RWPE1 (cell line): ENCODE data around the gene RALGAPA2.

Experiments
- CTCF ChIA-PET: fragments of 350-600 bp; sonication (Branson Sonifier 250); formaldehyde crosslinking; extraction: SDS; loops from one replicate; lab custom pipeline; 2021; lab: Yijun Ruan, JAX
- POLR2A ChIA-PET: fragments of 400-600 bp; formaldehyde crosslinking; extraction: SDS; loops from one replicate; lab custom pipeline; 2020; ENCODE audit warnings: antibody characterized with exemption; ENCODE audit not compliant: low non-redundant PET; lab: Yijun Ruan, JAX
- DNase-seq: peaks from one replicate; pipeline ENCODE4 v3.0.0; 2012; ENCODE audit warnings: low spot score
- H3K27ac ChIP-seq: fragments of 450-650 bp; 2 replicates; pipeline ENCODE4 v1.5.1; 2017
- TF ChIP-seq, protein P1 (sequence below): fragments of 450-650 bp; conservative IDR thresholded peaks from 2 replicates; pipeline ENCODE4 v1.5.1; 2017; ENCODE audit warnings: low read depth, mild to moderate bottlenecking

The RALGAPA2 gene

DNA sequence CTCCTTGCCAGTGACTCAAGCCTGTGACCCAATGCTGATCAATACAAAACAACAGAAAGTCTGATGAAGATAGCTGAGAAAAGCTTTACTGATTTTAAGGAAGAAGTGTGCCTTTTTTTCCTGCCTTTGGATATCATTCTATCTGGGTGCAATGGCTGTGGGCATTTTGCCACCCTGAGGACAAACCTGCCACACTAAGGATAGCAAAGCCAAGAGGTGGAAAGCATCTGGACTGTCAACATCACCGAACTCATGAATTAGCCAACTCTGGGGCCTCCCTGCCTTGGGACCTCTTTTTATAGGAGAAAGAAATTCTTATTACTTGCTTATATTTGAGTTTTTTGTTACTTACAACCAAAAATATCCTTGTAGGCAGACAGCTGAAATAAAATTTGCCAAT is 19.9 kb downstream of the RALGAPA2 start:
- ChIA-PET CTCF (no interaction called here), POLR2A (no interaction called here)
- H3K27ac ChIP-seq, result no peak overlapping the region
- TF ChIP-seq, protein P1, sequence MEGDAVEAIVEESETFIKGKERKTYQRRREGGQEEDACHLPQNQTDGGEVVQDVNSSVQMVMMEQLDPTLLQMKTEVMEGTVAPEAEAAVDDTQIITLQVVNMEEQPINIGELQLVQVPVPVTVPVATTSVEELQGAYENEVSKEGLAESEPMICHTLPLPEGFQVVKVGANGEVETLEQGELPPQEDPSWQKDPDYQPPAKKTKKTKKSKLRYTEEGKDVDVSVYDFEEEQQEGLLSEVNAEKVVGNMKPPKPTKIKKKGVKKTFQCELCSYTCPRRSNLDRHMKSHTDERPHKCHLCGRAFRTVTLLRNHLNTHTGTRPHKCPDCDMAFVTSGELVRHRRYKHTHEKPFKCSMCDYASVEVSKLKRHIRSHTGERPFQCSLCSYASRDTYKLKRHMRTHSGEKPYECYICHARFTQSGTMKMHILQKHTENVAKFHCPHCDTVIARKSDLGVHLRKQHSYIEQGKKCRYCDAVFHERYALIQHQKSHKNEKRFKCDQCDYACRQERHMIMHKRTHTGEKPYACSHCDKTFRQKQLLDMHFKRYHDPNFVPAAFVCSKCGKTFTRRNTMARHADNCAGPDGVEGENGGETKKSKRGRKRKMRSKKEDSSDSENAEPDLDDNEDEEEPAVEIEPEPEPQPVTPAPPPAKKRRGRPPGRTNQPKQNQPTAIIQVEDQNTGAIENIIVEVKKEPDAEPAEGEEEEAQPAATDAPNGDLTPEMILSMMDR, result no peak
- no peak for DNase-seq

DNA sequence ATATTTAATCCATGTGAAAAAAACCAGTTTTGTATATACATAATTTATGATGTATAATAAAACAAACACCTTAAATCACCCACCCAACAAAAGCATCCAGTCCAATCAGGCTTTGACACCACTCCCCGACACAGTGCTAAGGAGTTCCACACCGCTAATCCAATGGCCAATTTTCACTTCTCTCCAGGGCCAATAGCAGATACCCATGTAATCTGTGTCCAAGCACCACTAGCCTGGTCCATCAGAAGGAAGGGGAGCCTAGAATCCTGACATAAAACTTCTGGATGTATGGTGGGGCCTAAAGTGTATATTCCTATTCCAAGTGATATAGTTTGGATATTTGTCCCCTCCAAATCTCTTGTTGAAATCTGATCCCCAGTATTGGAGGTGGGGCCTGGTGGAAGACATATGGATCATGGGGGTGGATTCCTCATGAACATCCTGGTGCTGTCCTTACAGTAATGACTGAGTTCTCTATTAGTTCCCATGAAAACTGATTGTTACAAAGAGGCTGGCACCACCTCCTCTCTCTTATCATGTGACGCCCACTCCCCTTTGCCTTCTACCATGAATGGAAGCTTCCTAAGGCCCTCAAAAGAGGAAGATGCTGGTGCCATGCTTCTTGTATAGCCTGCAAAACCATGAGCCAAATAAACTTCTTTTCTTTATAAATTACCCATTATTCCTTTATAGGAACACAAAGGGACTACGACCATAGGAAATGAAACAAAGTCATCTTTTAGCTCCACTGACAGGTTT is 20.8 kb downstream of the RALGAPA2 start:
- POLR2A ChIA-PET, result no interaction called here
- TF ChIP-seq, protein P1, result no peak
- no peak for DNase-seq
- H3K27ac ChIP-seq, result no peak overlapping the region
- CTCF ChIA-PET, result no interaction called here

DNA sequence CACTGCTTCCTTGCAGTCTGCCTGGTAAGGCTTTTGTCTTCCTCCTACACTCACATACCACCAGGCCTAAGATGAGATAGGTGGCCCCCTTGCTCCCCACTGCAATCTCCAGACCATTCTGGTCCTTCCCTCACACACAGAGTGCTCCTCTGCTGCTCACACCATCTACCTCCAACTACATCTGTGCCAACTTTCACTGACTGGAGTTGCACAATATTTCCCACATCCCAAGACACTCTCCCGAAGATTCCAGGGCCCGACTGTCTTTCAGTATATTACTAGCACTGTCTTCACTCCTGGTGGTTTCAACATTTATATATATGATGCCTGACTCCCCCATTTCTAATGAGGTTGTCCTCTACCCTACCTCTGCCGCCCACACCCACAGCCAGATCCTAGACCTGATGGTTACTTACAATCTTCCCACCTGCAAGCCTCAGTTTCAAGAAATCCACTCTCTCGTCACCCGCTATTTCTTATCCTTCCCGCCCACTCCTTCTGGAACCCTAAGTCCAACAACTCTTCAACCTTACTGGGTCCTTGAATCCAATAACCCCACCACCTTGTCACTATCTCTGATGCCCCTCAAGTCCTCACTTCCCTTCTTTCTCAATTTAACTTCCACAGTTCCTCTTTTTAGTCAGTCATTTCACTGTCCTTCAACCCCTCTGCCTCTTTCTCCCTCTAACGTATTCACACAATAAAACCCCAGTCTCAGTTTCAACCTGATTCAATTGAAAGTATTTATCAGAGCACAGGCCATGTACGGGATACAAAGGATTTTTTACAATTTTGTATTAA is 21.6 kb downstream of the RALGAPA2 start:
- H3K27ac ChIP-seq, result no peak overlapping the region
- no peak for DNase-seq
- ChIA-PET POLR2A (no interaction called here), CTCF (no interaction called here)
- TF ChIP-seq, protein P1, result no peak

DNA sequence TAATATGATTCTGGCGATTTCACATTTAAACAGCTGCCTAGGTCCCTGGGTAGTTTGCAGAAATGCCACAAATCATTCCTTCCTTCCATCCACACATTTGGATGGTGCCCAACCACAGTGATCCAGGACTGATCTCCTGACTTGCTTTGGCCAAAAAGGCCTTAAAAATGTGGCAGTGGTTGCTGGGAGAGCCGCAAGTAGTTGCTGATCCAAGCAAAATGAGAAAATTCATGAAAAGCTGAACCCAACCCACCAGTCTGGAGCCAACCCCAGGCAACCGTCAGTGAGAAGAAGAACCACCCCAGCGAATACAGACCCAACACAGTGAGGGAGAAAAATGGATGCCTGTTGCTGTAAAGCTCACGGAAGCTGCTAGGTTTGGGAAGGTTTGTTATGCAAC is 25.1 kb downstream of the RALGAPA2 start:
- ChIA-PET POLR2A (no interaction called here), CTCF (no interaction called here)
- no peak for DNase-seq
- H3K27ac ChIP-seq, result no peak overlapping the region
- TF ChIP-seq, protein P1, result no peak

DNA sequence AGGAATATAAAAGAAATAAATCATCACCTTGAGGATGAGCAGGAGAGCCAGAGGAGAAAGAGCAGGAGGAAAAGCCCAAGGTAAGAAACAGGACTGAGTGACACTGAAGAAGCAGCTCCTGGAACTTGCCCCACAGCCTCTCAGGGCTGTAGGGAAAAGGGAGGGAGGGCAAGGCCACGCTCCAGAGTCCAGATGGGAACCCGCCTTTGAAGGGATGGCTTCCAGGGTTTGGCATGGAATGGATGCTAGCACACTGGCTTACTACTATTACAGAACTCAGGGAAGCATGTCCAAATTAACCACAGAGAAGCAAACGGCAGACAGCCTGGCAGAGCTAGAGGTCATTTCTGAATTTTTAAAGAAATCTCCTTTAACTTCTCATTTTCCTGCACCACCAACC is 26.8 kb downstream of the RALGAPA2 start:
- no peak for DNase-seq
- TF ChIP-seq, protein P1, result no peak
- no peak overlapping the region for H3K27ac ChIP-seq
- ChIA-PET CTCF (interaction anchor here (0.6 kb wide), 1 partner anchor 331 kb away, joined by 3 read pairs; no protein-coding TSS in a partner anchor), POLR2A (no interaction called here)

DNA sequence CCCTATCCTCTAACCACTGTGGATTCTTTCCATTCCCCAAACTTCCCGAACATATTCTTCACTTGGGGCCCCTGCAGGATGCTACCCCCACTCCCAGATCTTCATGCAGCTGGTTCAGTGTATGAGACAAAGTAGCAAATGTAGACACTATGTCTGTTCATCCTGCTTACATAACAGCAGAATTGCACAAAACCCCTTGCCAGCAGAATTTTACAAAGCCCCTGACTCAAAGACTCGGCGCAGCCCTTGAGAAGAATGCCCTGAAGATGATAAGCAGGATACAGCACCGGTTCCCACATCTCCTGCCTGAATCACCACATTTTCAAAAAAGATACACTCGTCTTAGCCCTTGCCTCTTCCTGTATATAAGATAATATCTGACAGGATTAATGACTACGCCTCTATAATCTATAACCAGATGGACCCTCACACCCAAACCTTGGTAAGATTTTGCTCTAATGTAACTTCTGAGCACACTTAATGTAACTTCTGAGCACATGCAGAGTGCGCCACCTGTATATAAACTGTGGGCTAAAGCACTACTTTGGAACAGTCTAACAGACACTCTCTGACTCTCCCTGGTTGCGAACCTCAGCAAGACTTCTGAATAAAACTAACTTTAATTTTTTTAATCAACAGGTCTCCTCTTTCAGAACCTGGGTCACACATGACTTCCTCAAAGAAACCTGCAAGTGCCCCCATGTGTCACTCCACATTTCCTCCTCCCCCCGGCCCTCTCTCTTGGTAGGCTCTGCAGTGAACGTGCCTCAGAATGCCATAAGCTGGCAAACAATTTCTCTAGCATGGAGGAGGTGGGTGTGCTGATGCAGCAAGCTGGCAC is 28.7 kb downstream of the RALGAPA2 start:
- no peak for DNase-seq
- no peak overlapping the region for H3K27ac ChIP-seq
- POLR2A ChIA-PET, result no interaction called here
- TF ChIP-seq, protein P1, result no peak
- CTCF ChIA-PET, result no interaction called here
